NCI-H526 (cell line): ENCODE measurements around the gene ZFYVE9.

Experiments used
- DNase-seq, 2 experiments: peaks; one replicate each; lab custom pipeline; 2025; lab: John Stamatoyannopoulos, UW

Gene ZFYVE9

DNA sequence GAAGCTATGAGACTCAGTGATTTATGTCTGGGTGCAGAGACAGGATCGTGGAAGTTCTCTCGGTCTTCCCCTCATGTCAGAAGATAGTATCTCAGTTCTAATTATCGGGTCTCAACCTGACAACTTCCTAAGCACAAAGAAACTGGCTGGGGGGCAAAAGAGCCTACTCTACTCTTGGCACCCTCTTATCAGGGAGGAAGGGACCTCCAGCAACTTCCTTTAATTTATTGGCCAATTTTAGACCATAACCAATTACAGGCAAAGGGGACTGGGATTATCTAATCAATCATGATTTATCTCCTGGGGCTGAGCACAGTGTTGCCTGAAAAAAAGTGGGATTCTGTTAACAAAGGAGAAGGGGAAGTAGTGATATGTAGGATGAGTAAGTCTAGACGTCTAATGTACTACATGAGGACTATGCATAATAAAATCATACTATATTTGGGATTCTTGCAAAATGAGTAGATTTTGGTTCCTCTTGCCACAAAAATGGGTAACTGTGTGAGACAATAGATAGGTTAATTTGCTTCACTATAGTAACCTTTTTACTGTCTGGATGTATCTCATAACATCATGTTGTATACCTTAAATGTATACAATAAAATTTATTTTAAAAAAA, 98.8 kb downstream of the ZFYVE9 start:
- no peak for DNase-seq

DNA sequence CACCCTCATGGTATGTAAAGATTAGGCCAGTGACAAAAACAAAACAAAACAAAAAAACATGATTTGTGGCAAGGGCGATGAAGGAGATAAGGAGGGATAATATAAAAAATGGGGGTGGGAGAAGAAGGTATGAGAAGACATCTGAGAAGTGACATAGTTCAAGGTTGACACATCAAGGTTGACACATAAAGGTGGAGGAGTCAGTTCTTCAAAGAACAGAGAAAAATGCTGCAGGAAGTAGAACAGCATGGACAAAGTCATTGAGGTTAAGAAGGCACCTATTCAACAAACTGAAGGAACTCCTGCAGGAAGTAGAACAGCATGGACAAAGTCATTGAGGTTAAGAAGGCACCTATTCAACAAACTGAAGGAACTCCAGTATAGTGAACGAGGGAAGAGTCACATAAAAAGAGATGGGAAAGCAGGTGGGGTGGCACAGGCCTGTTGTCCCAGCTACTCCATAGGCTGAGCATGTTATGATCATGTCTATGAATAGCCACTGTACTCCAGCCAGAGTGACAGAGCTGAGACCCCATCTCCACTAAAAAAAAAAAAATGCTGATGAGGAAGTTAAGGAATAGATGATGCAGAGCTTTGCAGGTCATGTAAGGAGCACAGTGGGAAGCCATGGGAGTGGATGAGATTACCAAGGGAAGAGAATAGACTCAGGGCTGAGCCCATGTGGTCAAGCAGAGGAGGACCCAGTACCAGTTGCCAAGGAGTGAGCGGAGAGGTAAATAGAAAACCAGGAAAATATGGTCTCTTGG, 101.5 kb downstream of the ZFYVE9 start:
- DNase-seq, result no peak

DNA sequence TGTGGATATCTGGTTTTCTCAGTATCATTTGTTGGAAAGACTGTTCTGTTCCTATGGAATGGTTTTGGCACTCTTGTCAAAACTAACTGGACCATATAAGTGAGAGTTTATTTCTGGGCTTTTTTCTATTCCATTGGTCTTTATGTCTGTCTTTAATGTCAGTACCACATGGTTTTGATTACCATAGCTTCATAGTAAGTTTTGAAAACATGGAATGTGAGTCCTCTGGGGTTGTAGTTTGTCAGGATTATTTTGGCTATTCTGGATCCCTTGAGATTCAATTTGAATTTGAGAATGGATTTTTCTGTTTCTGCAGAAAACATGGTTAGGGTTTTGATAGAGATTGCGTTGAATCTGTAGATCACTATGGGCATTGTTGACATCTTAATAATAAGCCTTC, 107.9 kb downstream of the ZFYVE9 start:
- DNase-seq, result no peak

DNA sequence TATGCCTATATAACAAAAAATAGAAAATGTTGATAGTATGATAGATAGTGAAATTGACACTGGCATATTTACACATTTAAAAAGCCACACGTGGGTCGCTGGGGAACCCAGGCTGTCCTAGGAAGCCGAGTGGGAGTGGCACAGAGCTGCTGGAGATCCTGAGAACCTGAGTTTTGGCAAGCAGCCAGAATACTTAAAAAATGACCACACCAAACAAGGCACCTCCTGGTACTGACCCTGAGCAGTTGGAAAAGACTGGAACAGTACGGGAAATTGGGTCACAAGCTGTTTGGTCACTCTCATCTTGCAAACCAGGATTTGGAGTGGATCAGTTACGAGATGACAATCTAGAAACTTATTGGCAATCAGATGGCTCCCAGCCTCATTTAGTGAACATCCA, 111.5 kb downstream of the ZFYVE9 start:
- DNase-seq, result no peak

DNA sequence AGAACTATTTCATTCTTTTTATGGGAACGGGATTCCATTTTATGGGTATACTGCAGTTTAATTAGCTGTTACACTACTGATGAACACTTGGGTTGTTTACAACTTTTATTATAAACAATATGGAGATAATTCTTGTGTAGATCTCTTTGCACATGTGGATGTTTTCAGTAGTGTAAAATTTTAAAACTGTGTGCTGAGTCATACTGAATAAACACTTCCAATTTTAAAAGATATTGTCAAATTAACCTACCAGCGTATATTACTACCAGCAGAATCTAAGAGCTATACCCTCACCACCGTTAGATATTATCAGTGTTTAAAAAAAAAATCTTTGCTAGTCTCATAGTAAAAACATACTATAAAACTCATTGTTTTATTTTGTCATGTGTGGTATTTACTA, 118.0 kb downstream of the ZFYVE9 start:
- DNase-seq, result no peak

DNA sequence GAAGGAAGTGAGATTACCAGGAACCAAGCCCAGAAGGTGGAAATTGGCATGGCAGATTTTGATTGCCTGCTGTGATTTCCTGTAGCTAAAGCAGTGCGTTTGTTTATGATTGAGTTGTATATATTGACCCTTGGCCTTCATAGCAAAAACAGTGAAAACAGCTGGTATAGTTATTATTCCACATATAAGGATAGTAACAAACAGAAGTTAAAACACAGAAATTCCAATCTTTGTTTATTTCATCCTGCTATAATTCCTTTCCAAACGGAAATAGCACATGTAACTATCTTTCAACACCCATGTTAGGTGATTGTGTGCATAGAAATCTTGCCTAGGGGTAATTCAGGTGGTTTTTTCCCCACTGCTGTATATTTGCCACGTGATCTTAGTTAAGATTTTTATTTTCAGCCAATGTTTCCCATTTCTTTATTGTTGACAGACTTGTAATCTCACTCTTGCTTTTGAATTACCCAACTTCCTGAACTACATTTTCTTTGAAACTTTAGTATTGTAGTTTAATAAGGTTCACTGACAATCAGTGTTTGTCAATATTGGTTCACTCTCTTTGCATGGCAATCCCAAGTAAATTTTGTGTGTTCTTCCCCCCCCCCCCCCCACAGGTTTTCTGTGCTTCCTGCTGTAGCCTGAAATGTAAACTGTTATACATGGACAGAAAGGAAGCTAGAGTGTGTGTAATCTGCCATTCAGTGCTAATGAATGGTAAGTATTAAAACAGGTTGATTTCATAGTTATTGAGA, 121.4 kb downstream of the ZFYVE9 start:
- DNase-seq, result no peak

DNA sequence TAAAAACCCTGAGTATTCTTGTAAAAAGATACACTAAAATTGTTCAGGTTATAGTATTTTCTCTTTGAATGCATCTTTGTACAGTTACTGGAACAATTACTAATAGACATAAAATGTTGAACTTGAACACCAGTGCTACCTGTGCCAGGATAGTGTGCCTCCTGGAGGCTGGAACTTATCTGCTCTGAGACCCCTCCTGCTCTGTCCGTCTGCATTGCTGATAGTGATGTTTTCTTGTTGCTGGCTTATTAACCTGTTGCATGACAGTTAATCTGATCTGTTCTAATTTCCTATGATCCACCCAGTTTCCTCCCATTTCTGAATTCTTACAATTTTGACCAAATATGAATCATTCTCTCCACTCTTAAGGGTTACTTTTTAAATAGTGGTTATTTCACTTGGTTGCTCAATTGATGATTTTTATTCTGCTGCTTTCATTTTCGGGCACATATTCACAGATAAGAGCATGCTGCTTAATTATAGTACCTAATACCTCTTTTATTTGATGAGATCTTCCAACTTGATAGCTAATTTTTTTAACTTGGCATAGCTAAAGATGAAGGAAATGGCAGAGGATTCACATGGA, 122.7 kb downstream of the ZFYVE9 start:
- no peak for DNase-seq

DNA sequence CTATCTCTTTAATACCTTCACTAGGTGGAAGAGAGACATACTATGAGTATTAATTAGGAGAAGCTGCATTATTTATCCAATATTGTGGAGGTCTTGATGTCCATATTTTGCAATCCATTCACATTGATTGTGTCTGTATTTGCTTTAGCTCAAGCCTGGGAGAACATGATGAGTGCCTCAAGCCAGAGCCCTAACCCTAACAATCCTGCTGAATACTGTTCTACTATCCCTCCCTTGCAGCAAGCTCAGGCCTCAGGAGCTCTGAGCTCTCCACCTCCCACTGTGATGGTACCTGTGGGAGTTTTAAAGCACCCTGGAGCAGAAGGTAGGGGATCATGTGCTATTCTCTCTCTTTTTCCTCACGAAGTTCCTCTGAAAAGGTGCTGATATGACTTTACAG, 124.6 kb downstream of the ZFYVE9 start:
- no peak for DNase-seq

DNA sequence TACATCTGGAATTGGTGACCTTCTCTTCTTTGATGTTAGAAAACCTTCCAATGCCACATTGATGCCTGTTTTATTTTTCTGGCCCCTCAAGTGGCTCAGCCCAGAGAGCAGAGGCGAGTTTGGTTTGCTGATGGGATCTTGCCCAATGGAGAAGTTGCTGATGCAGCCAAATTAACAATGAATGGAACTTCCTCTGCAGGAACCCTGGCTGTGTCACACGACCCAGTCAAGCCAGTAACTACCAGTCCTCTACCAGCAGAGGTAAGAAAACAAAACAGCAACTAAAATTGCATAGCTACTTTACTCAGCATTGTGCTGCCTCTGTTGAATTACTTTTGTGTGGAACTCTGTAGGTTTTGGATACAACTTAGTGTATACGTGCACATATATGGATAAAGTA, 126.5 kb downstream of the ZFYVE9 start:
- no peak for DNase-seq

DNA sequence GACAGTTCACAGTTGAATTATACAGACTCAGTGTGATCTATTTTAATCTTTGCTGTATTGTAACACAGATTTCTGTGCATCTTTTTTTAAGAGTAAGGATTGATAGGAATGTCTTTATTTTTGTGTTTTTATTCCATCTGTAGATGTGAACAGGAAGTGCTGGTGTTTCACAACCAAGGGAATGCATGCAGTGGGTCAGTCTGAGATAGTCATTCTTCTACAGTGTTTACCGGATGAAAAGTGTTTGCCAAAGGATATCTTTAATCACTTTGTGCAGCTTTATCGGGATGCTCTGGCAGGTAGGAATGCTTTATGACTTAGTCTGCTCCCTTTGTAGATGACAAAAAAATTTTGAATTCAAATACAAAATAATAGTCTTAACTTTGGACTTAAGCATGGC, 139.6 kb downstream of the ZFYVE9 start:
- DNase-seq, result no peak

DNA sequence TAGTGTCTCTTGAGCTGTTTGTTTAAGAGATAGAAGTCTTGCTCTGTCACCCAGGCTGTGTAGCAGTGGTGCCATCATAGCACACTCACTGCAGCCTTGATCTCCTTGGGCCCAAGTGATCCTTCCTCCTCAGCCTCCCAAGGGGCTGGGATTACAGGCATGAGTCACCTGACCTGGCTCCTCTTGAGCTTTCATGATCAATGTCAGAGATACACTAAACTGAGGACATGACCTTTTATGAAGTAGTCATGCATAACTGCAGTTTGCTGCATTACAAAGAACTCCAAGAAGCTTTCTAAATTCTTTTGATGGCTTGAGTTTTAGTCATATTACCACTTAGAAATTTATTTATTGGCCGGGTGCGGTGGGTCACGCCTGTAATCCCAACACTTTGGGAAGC, 146.4 kb downstream of the ZFYVE9 start:
- DNase-seq, result no peak

DNA sequence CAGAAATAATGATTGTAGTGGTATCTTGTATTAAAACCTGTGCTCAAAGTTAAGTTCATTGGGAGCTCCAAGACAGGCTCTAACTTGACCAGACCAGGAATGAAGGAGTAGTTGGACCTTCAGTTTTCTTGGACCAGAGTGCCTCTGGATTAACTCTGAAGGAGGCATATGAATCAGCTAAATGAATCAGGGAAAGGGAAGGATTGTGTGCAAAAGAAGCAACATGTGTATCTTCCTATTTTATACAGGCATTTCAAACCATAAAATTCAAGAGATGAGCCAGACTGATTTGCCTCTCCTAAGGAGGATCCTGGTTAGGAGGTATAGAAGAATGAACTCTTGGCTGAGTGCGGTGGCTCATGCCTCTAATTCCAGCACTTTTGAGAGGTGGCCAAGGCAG, 152.7 kb downstream of the ZFYVE9 start:
- no peak for DNase-seq

DNA sequence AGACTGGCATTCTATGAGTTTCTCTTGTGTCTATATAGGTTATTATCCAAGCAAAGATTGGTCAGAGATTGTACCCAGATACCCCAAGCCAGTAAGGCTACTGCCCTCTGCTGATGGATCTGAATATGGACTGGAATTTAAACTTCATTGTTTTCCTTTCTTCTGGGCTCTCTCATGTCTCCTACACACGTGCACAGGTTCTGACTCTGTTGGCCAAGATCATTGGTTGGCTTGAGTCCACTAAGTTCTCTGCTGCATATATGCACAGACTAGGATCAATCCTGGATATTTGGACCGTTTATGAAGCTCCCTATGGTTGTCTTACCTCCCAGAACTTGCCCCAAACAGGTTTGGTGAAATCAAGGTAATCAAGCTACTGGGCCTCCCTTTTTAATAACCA, 154.5 kb downstream of the ZFYVE9 start:
- DNase-seq, result peak; percentile 41 to 76

DNA sequence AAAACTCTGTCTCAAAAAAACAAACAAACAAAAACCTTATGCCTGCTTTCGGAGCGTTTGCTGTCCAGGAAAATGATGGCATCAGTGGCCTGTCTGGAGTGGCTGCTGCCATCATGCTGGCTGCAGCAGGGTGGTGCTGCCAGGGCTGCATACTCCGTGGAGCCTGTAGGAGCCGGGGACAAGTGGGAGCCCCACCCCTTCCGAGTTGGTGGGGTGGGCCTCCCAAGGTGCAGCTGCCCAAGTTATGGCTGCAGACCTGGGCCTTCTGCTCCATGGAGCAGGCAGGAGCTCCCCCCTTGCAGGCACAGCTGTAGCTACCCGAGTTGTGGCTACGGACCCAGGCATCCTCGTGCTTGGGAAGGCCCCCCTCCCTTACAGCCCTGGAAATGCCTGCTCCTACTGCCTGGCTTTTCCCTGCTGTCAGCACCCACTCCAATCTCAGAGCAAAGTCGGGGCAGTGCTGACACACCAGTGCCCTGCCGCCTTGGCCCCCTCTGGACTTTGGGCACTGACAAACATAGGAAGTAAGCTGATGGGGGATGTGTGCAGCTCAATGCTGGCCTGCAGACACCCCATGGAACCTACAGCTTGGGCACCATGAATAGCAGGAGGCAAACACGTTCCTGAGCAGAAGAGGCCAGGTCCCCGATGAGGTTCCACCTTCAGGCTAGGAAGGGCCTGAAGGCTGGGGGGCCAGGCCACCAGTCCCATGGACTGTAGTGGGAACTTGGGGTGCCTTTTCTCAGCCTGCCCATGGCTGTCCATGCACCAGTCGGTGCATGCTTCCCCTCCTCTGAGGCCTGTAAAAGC, 163.7 kb downstream of the ZFYVE9 start:
- DNase-seq, result no peak

DNA sequence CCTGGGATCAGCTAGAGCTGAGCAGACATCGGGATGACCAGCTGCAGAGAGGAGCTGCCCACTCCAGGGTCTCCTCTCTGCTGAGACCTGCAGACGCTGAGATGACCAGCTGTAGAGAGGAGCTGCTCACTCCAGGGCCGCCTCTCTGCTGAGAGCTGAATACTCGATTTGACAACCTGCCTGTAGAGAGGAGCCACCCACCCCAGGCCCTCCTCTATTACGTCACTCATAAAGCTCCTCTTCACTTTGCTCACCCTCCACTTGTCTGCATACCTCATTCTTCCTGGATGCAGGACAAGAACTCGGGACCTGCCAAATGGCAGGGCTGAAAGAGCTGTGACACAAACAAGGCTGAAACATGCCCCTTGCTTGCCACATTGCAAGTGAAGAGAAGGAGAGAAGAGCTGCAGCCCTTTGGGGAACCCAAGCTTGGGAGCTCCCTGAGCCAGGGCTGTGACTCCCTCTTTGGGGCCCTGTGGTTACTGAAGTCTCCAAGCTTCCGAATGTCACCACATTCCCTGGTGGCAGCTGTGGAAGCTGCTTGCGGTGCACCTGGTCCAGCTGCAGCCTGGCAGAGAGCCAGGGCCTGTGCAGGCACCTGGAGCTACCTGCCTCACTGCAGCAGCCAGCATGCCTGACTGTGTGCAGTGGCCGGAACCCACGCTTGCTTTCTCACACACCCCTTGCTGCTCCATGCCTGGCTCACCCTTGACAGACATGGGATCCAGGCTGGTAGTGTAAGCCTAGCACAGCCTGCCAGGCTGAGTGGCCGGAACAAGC, 164.5 kb downstream of the ZFYVE9 start:
- DNase-seq, result peak in 1 of 2 experiments; percentile 27

DNA sequence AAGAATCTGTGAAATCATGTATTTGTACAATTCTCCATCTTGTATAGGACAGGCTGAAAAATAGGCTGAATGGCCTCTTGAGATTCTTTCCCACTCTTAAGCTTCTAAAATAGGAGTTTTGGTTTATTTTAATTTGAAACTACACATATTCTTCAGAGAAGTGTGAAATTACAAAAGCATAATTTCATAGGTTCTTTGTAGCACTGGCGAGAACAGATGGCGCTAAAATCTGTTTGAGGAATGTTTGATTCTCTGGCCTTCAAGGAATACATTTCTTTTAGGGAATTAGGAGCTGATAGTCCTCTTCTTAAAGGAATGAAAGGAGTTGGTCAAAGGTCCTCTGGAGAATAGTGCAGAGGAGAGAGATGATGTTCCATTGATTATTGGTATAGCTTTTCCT, 179.2 kb downstream of the ZFYVE9 start:
- no peak for DNase-seq

DNA sequence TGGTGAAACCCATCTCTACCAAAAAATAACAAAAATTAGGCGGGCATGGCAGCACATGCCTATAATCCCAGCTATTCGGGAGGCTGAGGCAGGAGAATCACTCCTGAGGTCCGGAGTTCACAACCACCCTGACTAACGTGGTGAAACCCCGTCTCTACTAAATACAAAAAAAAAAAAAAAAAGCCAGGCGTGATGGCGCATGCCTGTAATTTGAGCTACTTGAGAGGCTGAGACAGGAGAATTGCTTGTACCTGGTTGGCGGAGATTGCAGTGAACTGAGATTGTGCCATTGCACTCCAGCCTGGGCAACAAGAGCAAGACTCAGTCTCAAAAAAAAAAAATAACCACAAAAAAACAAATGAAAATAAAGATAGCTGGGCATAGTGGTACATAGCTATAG, 181.8 kb downstream of the ZFYVE9 start:
- DNase-seq, result no peak

DNA sequence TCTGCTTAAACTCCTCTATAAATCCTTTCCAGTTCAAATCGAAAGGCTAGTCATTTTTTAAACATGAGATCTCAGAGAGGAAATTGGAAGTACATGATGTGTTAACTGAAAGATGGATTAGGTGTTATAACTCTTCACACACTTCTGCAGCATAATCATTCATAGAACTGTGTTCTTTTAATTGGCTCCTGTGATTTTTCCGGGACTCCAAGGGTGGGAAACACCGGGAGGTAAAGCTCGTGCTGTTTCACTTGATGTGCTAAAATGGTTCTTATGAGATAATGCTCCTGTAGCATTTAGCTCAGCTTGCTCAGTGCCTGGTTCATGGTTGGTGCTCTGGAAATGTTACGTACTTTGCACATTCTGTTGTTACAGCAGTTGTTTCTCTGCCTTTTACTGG, 183.9 kb downstream of the ZFYVE9 start:
- DNase-seq, result no peak

DNA sequence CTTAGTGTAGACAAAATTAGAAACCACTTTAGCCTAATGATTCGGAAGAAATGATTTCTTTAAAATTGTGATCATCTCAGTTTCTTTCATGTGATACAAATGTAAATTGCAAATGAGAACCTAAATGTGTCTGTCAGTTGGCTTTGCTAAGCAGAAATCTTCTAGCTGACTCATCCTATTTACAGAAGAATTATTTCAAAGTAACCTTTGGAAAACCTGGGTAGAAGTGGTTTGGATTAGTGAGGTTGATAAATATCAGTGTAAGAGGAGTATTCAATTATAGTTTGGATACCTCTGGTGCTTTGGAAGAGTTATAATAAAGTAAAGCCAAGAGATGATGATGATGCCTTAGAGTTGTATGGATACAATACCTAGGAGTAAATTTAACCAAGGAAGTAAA, 186.7 kb downstream of the ZFYVE9 start:
- no peak for DNase-seq

DNA sequence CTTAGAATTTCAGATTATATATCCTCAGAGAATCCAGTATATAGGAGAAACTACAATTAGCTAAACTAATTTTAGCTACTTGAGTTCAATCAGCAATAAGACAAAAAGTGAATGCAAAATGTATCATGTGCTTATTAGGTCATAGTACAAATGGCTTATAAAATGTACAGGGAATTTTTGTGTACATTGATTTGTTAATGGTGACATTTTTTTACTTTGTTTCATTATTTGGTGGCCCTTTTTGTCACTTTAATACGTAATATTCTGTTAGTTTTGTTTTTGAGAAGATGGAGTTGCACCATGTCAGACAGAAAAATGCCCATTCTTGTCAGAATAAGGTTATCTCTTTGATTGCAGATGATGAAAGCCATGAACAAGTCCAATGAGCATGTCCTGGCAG, 190.5 kb downstream of the ZFYVE9 start:
- DNase-seq, result no peak

DNA sequence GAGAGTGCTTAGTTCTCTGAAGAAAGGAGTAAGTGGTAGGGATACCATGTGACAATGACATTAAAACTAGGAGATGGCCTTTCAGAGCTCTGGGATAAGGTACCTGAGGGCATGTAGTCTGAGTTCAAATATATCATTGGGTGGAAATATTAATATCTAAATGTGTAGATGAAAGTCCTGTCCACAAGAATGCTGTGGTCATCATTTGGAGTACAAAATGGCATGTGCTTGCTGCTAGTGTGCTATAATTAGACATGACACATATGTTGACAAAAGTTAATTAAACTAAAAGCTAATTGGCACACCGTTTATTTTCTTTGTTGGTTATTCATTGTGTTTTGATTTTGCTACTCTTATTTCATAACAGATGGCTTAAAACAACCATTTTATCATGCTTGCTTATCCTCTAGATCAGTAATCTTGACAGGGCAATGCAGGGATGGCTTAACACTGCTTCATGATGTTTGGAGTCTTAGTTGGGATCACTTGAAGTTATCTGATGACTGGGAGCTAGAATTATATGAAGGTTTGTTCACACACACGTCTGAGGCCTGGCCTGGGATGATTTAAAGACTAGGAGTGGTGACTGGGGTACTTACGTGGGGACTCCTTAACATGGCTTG, 193.1 kb downstream of the ZFYVE9 start:
- no peak for DNase-seq
